ENCODE data around the gene TGFB3. TPM values are rescaled to one million over a fixed set of nuclear protein-coding genes. Genes with fewer than 3 reads are reported as not detected.
"Not testable (repeated sequence)": the region's sequence is repeated elsewhere in the genome, so short reads cannot be mapped to it uniquely, and the experiment has no call there.

Gene TGFB3
- total RNA-seq, 1 donor from 2014 or later = 25.4 TPM

- Histone ChIP-seq H3K36me3 (no peaks in the 10 kb centered on the region), H3K4me1 (no peaks in the 10 kb centered on the region), H3K27ac (no peak overlapping the region), H3K9me3 (no peaks in the 10 kb centered on the region), H3K27me3 (no peaks in the 10 kb centered on the region), H3K4me3 (no peak overlapping the region)
- intact Hi-C loops (cut with DNase I) = no loop called here
- ATAC-seq (no peak), DNase-seq (no peak)
- TF ChIP-seq CTCF (IDR thresholded peaks at IDR 0.05) = no peak
Observed at GRCh38 chr14:75926431-75927115, 55.2 kb downstream of the TGFB3 start.

GRCh38 chr14:75925141-75925840 is 56.5 kb downstream of the TGFB3 start:
- DNase-seq; H3K27ac ChIP-seq; H3K36me3 ChIP-seq; H3K4me3 ChIP-seq; H3K9me3 ChIP-seq; H3K27me3 ChIP-seq; ATAC-seq; H3K4me1 ChIP-seq; intact Hi-C loops (cut with DNase I): not testable (repeated sequence)

GRCh38 chr14:75920421-75920820 is 61.4 kb downstream of the TGFB3 start:
- ATAC-seq; H3K36me3 ChIP-seq; DNase-seq; H3K4me3 ChIP-seq; H3K27ac ChIP-seq; H3K9me3 ChIP-seq; intact Hi-C loops (cut with DNase I); H3K27me3 ChIP-seq; H3K4me1 ChIP-seq: not testable (repeated sequence)

- no peaks in the 10 kb centered on the region for H3K4me1 ChIP-seq
- no peaks in the 10 kb centered on the region for H3K36me3 ChIP-seq
- DNase-seq (no peak), ATAC-seq (no peak)
- no peaks in the 10 kb centered on the region for H3K27me3 ChIP-seq
- no peak overlapping the region for H3K27ac ChIP-seq
- TF ChIP-seq CTCF (IDR thresholded peaks at IDR 0.05) = no peak
- intact Hi-C loops (cut with DNase I) = no loop called here
- no peak overlapping the region for H3K4me3 ChIP-seq
- H3K9me3 ChIP-seq = no peaks in the 10 kb centered on the region
Observed at GRCh38 chr14:75917946-75918335, 63.9 kb downstream of the TGFB3 start.

GRCh38 chr14:75917322-75917945 is 64.4 kb downstream of the TGFB3 start:
- Histone ChIP-seq H3K27me3 (no peaks in the 10 kb centered on the region), H3K36me3 (no peaks in the 10 kb centered on the region), H3K4me3 (no peak overlapping the region), H3K27ac (no peak overlapping the region), H3K4me1 (no peaks in the 10 kb centered on the region), H3K9me3 (no peaks in the 10 kb centered on the region)
- TF ChIP-seq CTCF (IDR thresholded peaks at IDR 0.05) = no peak
- intact Hi-C loops (cut with DNase I) = no loop called here
- ATAC-seq = no peak
- no peak for DNase-seq

GRCh38 chr14:75915045-75915444 is 66.8 kb downstream of the TGFB3 start:
- ATAC-seq (no peak), DNase-seq (no peak)
- Histone ChIP-seq H3K27me3 (no peaks in the 10 kb centered on the region), H3K4me3 (no peak overlapping the region), H3K9me3 (no peaks in the 10 kb centered on the region), H3K27ac (no peak overlapping the region), H3K36me3 (no peaks in the 10 kb centered on the region), H3K4me1 (no peaks in the 10 kb centered on the region)
- intact Hi-C loops (cut with DNase I) = no loop called here
- TF ChIP-seq CTCF (IDR thresholded peaks at IDR 0.05) = no peak
